HG02642 (cell line): ENCODE data around the gene RPL38.
A peak's percentile ranks its signal among the peaks of the same experiment; 100 is the strongest.
"Not testable (repeated sequence)": the region's sequence is repeated elsewhere in the genome, so short reads cannot be mapped to it uniquely, and the experiment has no call there.

Experiments
- ATAC-seq: cut with Tn5 transposase; IDR thresholded peaks from one replicate; pipeline ENCODE4 v1.9.1; 2021; ENCODE audit warnings: mild to moderate bottlenecking; ENCODE audit not compliant: unreplicated experiment, poor library complexity

The RPL38 gene

GRCh38 chr17:74182041-74182723 lies 21.3 kb upstream of the RPL38 start:
- no peak for ATAC-seq

DNA sequence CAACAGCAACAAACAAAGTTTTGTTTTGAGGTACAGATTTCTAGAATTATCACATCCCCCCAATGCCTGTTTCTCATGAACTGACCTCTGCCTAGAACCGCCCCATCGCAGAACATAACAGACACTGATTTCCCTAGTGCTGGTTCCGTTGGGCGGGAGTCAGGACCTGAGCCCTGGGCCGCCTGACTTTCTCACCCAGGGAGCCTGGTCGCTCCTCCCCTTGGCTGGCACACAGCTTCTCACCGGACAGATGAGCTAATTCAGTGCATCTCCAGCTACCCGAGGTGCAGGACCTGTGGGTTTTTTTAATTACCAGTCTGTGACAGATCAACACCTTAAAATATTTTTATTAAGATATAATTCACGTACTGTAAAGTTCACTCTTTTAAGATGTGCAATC lies 20.1 kb upstream of the RPL38 start:
- ATAC-seq, result no peak

DNA sequence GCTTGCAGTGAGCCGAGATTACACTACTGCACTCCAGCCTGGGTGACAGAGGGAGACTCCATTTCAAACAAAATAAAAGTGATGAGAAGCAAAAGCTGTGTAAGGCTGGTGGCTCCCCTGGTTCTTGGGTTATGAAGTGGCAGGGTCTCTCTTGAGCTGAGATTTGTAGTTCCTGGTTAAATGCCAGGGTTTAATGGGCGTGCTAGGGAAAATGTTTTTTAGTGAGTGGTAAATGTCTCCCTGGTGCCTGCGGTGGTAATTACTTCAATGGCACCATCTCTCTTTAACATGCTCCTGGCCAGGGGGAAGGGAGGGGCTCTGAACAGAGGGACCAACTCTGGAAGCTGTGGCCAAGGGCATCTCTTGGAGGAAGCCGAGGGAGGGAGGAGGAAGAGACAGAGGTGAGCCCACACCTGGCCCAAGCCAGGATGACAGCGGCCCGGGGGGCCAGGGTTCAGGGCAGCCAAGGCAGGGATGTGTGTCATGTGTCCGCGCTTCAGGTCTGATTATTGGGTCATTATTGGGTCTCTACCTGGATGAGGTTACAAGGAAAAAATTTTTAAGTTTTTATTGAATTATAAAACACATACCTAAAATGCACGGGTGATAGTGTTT lies 17.8 kb upstream of the RPL38 start:
- no peak for ATAC-seq

GRCh38 chr17:74186498-74186897 lies 17.0 kb upstream of the RPL38 start:
- ATAC-seq, result no peak

GRCh38 chr17:74187761-74188160 lies 15.7 kb upstream of the RPL38 start:
- ATAC-seq, result no peak

DNA sequence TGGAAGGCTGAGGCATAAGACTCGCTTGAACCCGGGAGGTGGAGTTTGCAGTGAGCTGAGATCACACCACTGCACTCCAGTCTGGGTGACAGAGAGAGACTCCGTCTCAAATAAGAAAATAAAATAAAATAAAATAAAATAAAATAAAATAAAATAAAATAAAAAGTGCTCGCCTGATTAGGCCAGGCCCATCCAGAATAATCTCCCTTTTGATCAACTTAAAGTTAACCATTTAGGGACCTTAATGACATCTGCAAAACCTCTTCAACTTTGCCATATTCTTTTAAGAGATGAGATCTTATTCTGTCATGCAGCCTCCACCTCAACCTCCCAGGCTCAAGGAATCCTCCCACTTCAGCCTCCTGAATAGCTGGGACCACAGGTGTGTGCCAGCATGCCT lies 14.8 kb upstream of the RPL38 start:
- not testable (repeated sequence) for ATAC-seq

DNA sequence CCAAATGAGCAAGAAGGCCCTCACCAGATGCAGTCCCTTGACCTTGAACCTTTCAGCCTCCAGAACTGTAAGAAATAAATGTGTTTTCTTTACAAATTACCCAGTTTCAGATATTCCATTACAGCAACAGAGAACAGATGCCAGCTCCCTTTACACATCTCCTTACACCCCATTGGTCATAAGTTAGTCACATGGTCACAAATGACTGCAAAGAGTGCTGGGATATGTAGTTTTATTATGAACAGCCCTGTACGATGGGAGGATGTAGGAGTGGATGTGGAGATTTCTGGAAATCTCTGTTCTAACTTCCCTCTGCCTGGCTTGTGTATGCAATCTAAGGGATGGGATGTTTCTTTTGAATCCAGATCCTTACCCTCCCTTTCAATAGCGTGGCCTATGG lies 13.3 kb upstream of the RPL38 start:
- ATAC-seq, result peak; percentile 73

- ATAC-seq, result no peak
Observed at GRCh38 chr17:74190807-74191406, 12.6 kb upstream of the RPL38 start.

DNA sequence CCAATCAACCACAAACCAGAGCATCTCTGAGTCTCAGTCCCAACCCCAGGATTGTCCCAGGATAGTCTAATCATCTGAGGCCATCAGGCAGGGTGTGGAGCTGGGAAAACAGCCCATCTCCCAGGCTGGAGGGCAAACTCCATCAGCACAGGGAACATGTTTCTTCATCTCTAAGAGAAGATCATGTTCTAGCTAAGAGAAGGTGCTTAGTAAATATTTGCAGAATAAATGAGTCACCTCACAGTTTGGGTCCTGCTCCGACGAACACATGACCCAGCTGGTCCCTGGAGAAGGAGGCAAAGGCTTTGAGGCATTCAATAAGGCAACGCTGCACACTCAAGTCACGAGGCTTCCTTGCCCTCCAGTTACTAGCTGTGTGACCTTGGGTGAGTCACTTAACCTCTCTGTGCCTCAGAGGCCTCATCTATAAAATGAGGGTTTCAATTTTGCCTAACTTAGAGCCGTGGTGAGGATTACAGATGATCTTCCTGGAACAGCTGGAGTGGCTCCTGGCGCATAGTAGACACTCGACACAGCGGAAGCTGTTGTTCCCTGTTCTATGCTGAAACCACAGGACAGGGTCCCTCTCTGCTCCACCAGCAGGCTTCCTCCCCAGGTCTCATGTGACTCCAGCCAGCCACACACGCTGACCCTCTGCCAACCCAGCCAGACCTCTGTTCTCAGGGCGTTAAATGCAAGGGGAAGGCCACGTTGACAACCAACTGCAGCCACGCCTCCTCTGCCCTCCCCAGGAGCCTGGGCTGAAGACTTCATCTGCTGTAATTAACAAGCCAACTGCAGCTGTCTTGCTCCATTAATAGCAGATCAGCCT lies 10.3 kb upstream of the RPL38 start:
- ATAC-seq, result no peak

GRCh38 chr17:74194682-74195081 lies 8.8 kb upstream of the RPL38 start:
- no peak for ATAC-seq

DNA sequence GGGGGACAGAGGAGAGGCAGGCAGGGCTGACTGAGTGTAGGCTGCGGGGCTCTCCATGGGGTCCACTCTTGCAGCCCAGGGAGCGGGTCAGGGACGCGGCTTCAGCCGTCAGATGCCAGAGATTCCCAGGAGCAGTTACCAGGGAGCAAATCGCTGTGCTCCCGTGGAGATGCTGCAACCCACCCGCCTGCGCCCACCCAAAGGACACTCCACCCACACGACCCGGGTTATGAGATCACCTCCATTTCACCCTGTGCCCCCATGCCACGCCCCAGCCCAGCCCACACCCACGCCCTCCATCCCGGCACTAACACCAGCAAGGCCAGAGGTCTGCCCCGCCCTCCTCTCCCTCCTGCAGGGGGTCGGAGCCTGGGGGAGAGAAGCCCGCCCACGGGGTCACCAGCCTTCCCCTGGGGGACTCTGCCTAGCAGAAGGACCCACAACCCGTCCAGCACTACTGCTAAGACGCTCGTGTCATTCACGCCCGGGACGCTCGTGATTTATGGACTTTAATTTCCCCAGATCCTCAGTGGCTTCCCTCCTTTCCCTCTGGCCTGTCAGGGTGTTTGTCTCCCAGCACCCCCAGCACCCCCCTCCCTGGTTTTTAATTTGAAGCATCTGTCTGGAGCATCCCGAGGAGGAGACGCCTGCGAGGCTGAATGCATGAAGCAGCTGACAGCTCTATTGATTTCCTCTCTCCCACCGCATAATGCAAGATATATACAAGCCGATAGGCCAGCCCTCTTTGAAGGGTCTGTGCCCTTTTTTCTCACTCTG lies 6.7 kb upstream of the RPL38 start:
- no peak for ATAC-seq

GRCh38 chr17:74197801-74198200 lies 5.7 kb upstream of the RPL38 start:
- ATAC-seq, result no peak

DNA sequence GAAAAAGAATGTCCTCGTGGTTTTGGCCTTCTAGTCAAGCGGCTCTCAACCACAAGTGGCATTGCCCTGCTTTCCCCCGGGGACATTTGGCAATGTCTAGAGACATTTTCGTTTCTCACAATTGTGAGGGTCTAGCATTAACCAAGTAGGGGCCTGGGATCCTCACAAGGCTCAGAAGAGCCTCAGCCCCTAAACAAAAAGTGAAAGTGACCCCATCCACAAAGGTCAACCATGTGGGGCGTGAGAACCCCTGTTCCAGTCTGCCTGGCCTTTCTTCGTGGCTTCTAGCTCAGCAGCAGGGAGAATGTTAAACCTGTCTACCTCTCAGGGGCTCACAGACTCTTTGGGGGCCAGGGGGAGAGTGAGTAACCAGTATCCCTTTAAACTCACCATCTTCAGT lies 4.8 kb upstream of the RPL38 start:
- ATAC-seq, result no peak

DNA sequence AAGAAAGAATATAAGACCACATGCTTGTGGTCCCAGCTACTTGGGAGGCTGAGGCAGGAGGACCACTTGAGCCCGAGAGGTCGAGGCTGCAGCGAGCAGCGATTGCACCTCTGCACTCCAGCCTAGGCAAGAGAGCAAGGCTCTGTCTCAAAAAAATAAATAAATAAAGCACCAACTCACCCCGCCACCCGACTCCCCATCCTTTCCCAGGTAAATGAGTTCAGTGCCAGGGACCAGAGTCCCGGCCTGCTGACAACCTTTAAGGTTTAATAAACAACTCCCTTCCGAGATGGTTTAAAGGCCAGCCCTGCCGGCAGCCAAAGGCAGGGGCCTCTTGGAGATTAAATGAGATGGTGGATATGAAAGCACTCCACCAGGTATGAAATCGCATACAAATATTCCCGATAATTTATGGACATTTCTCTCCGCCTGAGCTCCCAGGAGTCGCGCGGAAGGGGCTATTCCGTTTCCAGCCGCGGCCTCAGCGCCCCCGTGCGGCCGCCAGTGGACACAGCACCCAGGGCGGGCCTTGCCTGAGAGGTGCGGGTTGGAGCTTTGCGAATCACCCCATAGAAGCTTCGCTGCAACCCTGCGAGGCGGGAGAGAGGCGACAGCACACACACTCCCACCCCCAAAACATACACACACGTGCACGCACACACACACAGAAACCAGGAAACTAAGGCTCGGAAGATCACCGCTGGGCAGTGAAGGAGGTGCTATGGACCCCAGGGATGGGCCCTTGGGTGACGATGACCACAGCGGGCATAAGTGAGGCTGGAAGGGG lies 4.0 kb upstream of the RPL38 start:
- ATAC-seq, result no peak

GRCh38 chr17:74200112-74200511 lies 3.4 kb upstream of the RPL38 start:
- ATAC-seq, result no peak

GRCh38 chr17:74201250-74201649 lies 2.2 kb upstream of the RPL38 start:
- no peak for ATAC-seq

- ATAC-seq, result no peak
Observed at GRCh38 chr17:74201948-74202347, 1.5 kb upstream of the RPL38 start.

GRCh38 chr17:74202938-74203337 lies 540 bp upstream of the RPL38 start:
- ATAC-seq, result no peak

DNA sequence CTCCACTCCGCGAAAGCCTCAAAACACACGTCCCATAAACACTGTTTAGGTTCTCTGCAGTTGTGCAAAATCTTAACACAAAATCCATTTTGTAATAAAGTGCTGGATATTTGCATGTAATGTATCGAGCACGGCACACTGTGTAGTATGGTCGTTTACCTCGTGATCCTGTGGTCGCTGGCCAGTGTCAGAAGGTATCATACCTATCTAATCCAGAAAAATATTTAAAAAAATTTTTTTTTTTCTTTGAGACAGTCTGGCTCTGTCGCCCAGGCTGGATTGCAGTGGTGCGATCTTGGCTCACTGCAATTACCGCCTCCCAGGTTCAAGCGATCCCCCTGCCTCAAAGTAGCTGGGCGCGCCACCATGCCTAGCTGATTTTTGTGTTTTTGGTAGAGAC lies 996 bp downstream of the RPL38 start:
- ATAC-seq, result no peak

GRCh38 chr17:74205274-74205673 lies 1.8 kb downstream of the RPL38 start:
- no peak for ATAC-seq
